CD4-positive, alpha-beta T cell (primary cell): ENCODE measurements around the gene NR5A1. TPM values are rescaled to one million over a fixed set of nuclear protein-coding genes. Genes with fewer than 3 reads are reported as not detected.

Experiments used
- ATAC-seq: fragments of 200-7000 bp; cut with Tn5 transposase; one replicate; pipeline ENCODE4 v1.10.0; 2022; ENCODE audit warnings: mild to moderate bottlenecking; ENCODE audit not compliant: poor library complexity
- CTCF ChIA-PET: fragments of 350-600 bp; sonication (Branson Sonifier 250); formaldehyde crosslinking; loops from one replicate; lab custom pipeline; 2021; ENCODE audit warnings: antibody characterized with exemption, inconsistent platforms; lab: Charles Lee
- POLR2A ChIA-PET: fragments of 350-600 bp; sonication (Branson Sonifier 250); formaldehyde crosslinking; loops from one replicate; lab custom pipeline; 2021; ENCODE audit warnings: antibody characterized with exemption, inconsistent platforms; lab: Charles Lee
- DNase-seq, 14 experiments: peaks; one replicate each; pipeline ENCODE4 v3.0.0-alpha.2; 2013 to 2020; ENCODE audit warnings: mixed read lengths in 2 of 14
- H3K27ac ChIP-seq, 2 donors: one replicate each; pipeline versions ENCODE4 v1.5.1 to v1.7.0; 2013; ENCODE audit warnings: low read length in 2 of 2, low read depth in 1 of 2, mild to moderate bottlenecking in 1 of 2
- H3K27me3 ChIP-seq, 2 experiments: 1 replicate in 1 of 2; 2 replicates in 1 of 2; pipeline versions ENCODE4 v1.6.1 to v1.7.0; 2013; ENCODE audit warnings: low read length in 2 of 2, control low read depth in 1 of 2, mild to moderate bottlenecking in 1 of 2, moderate library complexity in 1 of 2; ENCODE audit not compliant: insufficient read depth in 2 of 2, control insufficient read depth in 1 of 2
- H3K36me3 ChIP-seq: one replicate; pipeline ENCODE4 v1.6.1; 2013; ENCODE audit warnings: low read length, control low read depth; ENCODE audit not compliant: insufficient read depth
- H3K4me1 ChIP-seq: one replicate; pipeline ENCODE4 v1.6.1; 2013; ENCODE audit warnings: low read length, control low read depth; ENCODE audit not compliant: insufficient read depth
- H3K4me3 ChIP-seq: one replicate; pipeline ENCODE4 v1.5.1; 2013; ENCODE audit warnings: mild to moderate bottlenecking, low read length, moderate library complexity
- H3K9me3 ChIP-seq, 2 experiments: 1 replicate in 1 of 2; 2 replicates in 1 of 2; pipeline versions ENCODE4 v1.6.1 to v1.7.0; 2013; ENCODE audit warnings: low read length in 2 of 2, mild to moderate bottlenecking in 2 of 2, control low read depth in 1 of 2, moderate library complexity in 1 of 2; ENCODE audit not compliant: control insufficient read depth in 1 of 2, insufficient read depth in 1 of 2
- H3K27ac Mint-ChIP-seq: one replicate; pipeline ENCODE4 v1.8.0; 2020; ENCODE audit warnings: mixed read lengths
- H3K27me3 Mint-ChIP-seq: one replicate; pipeline ENCODE4 v1.8.0; 2021; ENCODE audit warnings: mixed read lengths
- H3K36me3 Mint-ChIP-seq: one replicate; pipeline ENCODE4 v1.8.0; 2021; ENCODE audit warnings: low read depth, mixed read lengths
- H3K4me1 Mint-ChIP-seq: one replicate; pipeline ENCODE4 v1.8.0; 2021; ENCODE audit warnings: low read depth, mixed read lengths
- H3K4me3 Mint-ChIP-seq: one replicate; pipeline ENCODE4 v1.8.0; 2020; ENCODE audit warnings: mild to moderate bottlenecking, mixed read lengths
- H3K9me3 Mint-ChIP-seq: one replicate; pipeline ENCODE4 v1.8.0; 2020; ENCODE audit warnings: mixed read lengths
- CTCF ChIP-seq: fragments of 200-600 bp; IDR thresholded peaks from one replicate; pipeline ENCODE4 v1.8.0; 2022; ENCODE audit warnings: antibody characterized with exemption, mild to moderate bottlenecking
- intact Hi-C, 2 experiments: fragments of 100-400 bp; cut with DNase I in 1 of 2; cut with micrococcal nuclease in 1 of 2; formaldehyde crosslinking; loops; one replicate each; pipeline versions ENCODE4 v1.15.1 to v1.9.0; 2023 to 2025; cut with DNase I, micrococcal nuclease
- total RNA-seq, 174 experiments: library from RNA in 2 of 174; stranded (reverse) in 2 of 174; gene quantifications; one replicate each; pipeline ENCODE4 v1.2.3 and lab custom pipeline; 2021 to 2026

The NR5A1 gene
- total RNA-seq, 2 experiments from 2014 or later = not detected

GRCh38 chr9:124470306-124470705, 36.9 kb downstream of the NR5A1 start:
- no peak for TF ChIP-seq CTCF
- ChIA-PET CTCF (no interaction called here), POLR2A (no interaction called here)
- Histone ChIP-seq H3K27ac (no peak overlapping the region), H3K27me3 (no peaks in the 10 kb centered on the region), H3K4me3 (no peak overlapping the region), H3K4me1 (no peaks in the 10 kb centered on the region), H3K36me3 (no peaks in the 10 kb centered on the region), H3K9me3 (no peaks in the 10 kb centered on the region)
- H3K4me3 Mint-ChIP-seq = no peak overlapping the region
- DNase-seq (no peak), ATAC-seq (no peak)
- H3K27me3 Mint-ChIP-seq = peaks cover 17% of the 10 kb centered on the region
- no peak overlapping the region for H3K27ac Mint-ChIP-seq
- no peaks in the 10 kb centered on the region for H3K36me3 Mint-ChIP-seq
- H3K9me3 Mint-ChIP-seq = no peaks in the 10 kb centered on the region
- H3K4me1 Mint-ChIP-seq = no peaks in the 10 kb centered on the region
- intact Hi-C loops = no loop called here

- peaks cover 12% of the 10 kb centered on the region for H3K27me3 Mint-ChIP-seq
- no peak overlapping the region for H3K27ac Mint-ChIP-seq
- POLR2A ChIA-PET = no interaction called here
- no peak overlapping the region for H3K4me3 ChIP-seq
- no peaks in the 10 kb centered on the region for H3K4me1 Mint-ChIP-seq
- DNase-seq (peak in 1 of 14 experiments; percentile 2), ATAC-seq (no peak)
- H3K36me3 ChIP-seq = no peaks in the 10 kb centered on the region
- H3K27me3 ChIP-seq = no peaks in the 10 kb centered on the region
- H3K9me3 Mint-ChIP-seq = no peaks in the 10 kb centered on the region
- no peak for TF ChIP-seq CTCF
- no peaks in the 10 kb centered on the region for H3K9me3 ChIP-seq
- intact Hi-C loops = no loop called here
- H3K36me3 Mint-ChIP-seq = no peaks in the 10 kb centered on the region
- no peak overlapping the region for H3K27ac ChIP-seq
- H3K4me1 ChIP-seq = no peaks in the 10 kb centered on the region
- H3K4me3 Mint-ChIP-seq = no peak overlapping the region
- CTCF ChIA-PET = no interaction called here
These were observed 38.0 kb downstream of the NR5A1 start for GRCh38 chr9:124469011-124469832.

GRCh38 chr9:124468061-124468740, 39.0 kb downstream of the NR5A1 start:
- no peaks in the 10 kb centered on the region for H3K36me3 Mint-ChIP-seq
- H3K4me3 Mint-ChIP-seq = no peak overlapping the region
- DNase-seq = no peak
- H3K27ac Mint-ChIP-seq = no peak overlapping the region
- no peaks in the 10 kb centered on the region for H3K4me1 Mint-ChIP-seq
- POLR2A ChIA-PET = no interaction called here
- CTCF ChIA-PET = no interaction called here
- Histone ChIP-seq H3K9me3 (peaks cover 0 to 5% of the 10 kb centered on the region in 2 experiments), H3K36me3 (no peaks in the 10 kb centered on the region), H3K4me1 (no peaks in the 10 kb centered on the region), H3K27me3 (peaks cover 0 to 2% of the 10 kb centered on the region in 2 experiments), H3K27ac (no peak overlapping the region), H3K4me3 (no peak overlapping the region)
- TF ChIP-seq CTCF = no peak
- no peaks in the 10 kb centered on the region for H3K9me3 Mint-ChIP-seq
- no peak for ATAC-seq
- peaks cover 6% of the 10 kb centered on the region for H3K27me3 Mint-ChIP-seq
- intact Hi-C loops = no loop called here
